Measurements from ENCODE around the gene DGKK. TPM values are rescaled to one million over a fixed set of nuclear protein-coding genes. Genes with fewer than 3 reads are reported as not detected.

DGKK gene
- total RNA-seq, result not detected

- Histone ChIP-seq H3K36me3 (no peaks in the 10 kb centered on the region), H3K9me3 (no peaks in the 10 kb centered on the region), H3K4me3 (no peak within 1 kb of the TSS), H3K27ac (no peak within 1 kb of the TSS), H3K27me3 (peaks cover 32% of the 10 kb centered on the region), H3K9ac (ENCODE audit: low read depth in 2 of 2, low read length in 2 of 2) (no peak within 1 kb of the TSS), H3K4me1 (no peaks in the 10 kb centered on the region)
- TF ChIP-seq CTCF (IDR thresholded peaks at IDR 0.05), result no peak
- intact Hi-C loops (cut with DNase I), result no loop called here
- DNase-seq, result no peak
Measured at GRCh38 chrX:50470103-50471031, at the start of gene DGKK. TSS of gene DGKK (minus strand) at chrX:50470825. CDS start at chrX:50470678, 147 bp downstream.

- no peak for TF ChIP-seq CTCF (IDR thresholded peaks at IDR 0.05)
- no peak overlapping the region for H3K9ac ChIP-seq (ENCODE audit: low read depth in 2 of 2, low read length in 2 of 2)
- intact Hi-C loops (cut with DNase I), result no loop called here
- H3K27me3 ChIP-seq, result no peaks in the 10 kb centered on the region
- no peak overlapping the region for H3K4me3 ChIP-seq
- DNase-seq, result no peak
- H3K9me3 ChIP-seq, result no peaks in the 10 kb centered on the region
- no peak overlapping the region for H3K27ac ChIP-seq
- H3K4me1 ChIP-seq, result no peaks in the 10 kb centered on the region
- H3K36me3 ChIP-seq, result no peaks in the 10 kb centered on the region
Measured at GRCh38 chrX:50514811-50515210, 44.2 kb upstream of the DGKK start.

- Histone ChIP-seq H3K9ac (ENCODE audit: low read depth in 2 of 2, low read length in 2 of 2) (no peak overlapping the region), H3K9me3 (no peaks in the 10 kb centered on the region), H3K27ac (no peak overlapping the region), H3K27me3 (no peaks in the 10 kb centered on the region), H3K4me3 (no peak overlapping the region), H3K4me1 (no peaks in the 10 kb centered on the region), H3K36me3 (no peaks in the 10 kb centered on the region)
- no peak for TF ChIP-seq CTCF (IDR thresholded peaks at IDR 0.05)
- intact Hi-C loops (cut with DNase I), result no loop called here
- DNase-seq, result no peak
Measured at GRCh38 chrX:50497114-50497513, 26.5 kb upstream of the DGKK start.

GRCh38 chrX:50495616-50496015 is 25.0 kb upstream of the DGKK start:
- no peak for TF ChIP-seq CTCF (IDR thresholded peaks at IDR 0.05)
- Histone ChIP-seq H3K36me3 (no peaks in the 10 kb centered on the region), H3K9me3 (no peaks in the 10 kb centered on the region), H3K9ac (ENCODE audit: low read depth in 2 of 2, low read length in 2 of 2) (no peak overlapping the region), H3K4me1 (no peaks in the 10 kb centered on the region), H3K4me3 (no peak overlapping the region), H3K27ac (no peak overlapping the region), H3K27me3 (no peaks in the 10 kb centered on the region)
- intact Hi-C loops (cut with DNase I), result no loop called here
- DNase-seq, result no peak

- Histone ChIP-seq H3K4me3 (no peak overlapping the region), H3K4me1 (no peaks in the 10 kb centered on the region), H3K27ac (no peak overlapping the region), H3K36me3 (no peaks in the 10 kb centered on the region), H3K9ac (ENCODE audit: low read depth in 2 of 2, low read length in 2 of 2) (no peak overlapping the region), H3K27me3 (no peaks in the 10 kb centered on the region), H3K9me3 (no peaks in the 10 kb centered on the region)
- TF ChIP-seq CTCF (IDR thresholded peaks at IDR 0.05), result no peak
- intact Hi-C loops (cut with DNase I), result no loop called here
- DNase-seq, result no peak
Measured at GRCh38 chrX:50492720-50493119, 22.1 kb upstream of the DGKK start.
